ENCODE measurements around the gene RAB3D. TPM values are rescaled to one million over a fixed set of nuclear protein-coding genes. Genes with fewer than 3 reads are reported as not detected.

The RAB3D gene
- total RNA-seq, 1 experiment from 2014 or later = 29.4 TPM

GRCh38 chr19:11382898-11383705 lies 43.6 kb upstream of the RAB3D start:
- H3K79me1 ChIP-seq (ENCODE audit: insufficient read depth, low read depth, low read length, poor library complexity, severe bottlenecking) = no peaks in the 10 kb centered on the region
- no peak overlapping the region for H2BK12ac ChIP-seq (ENCODE audit: insufficient read length, low read depth, low read length)
- no peak overlapping the region for H2BK20ac ChIP-seq (ENCODE audit: low read depth, low read length, poor library complexity, severe bottlenecking)
- DNase-seq = peak; percentile 87
- peaks cover 4% of the 10 kb centered on the region for H4K20me1 ChIP-seq (ENCODE audit: control insufficient read depth, insufficient read depth, insufficient read length)
- no peak overlapping the region for H2BK5ac ChIP-seq (ENCODE audit: insufficient read length, low read length)
- no peak overlapping the region for H2BK120ac ChIP-seq (ENCODE audit: low read depth, low read length, poor library complexity, severe bottlenecking)
- H3K14ac ChIP-seq (ENCODE audit: insufficient read depth, low read length) = no peak overlapping the region
- peak; percentile 95 for TF ChIP-seq CTCF (conservative IDR thresholded peaks at IDR 0.05)
- no peak overlapping the region for H2AFZ ChIP-seq (ENCODE audit: low read length)
- no peak overlapping the region for H2BK15ac ChIP-seq (ENCODE audit: low read depth, low read length)
- Mint-ChIP-seq H3K4me1 (peaks cover 9 to 26% of the 10 kb centered on the region in 2 experiments), H3K27me3 (ENCODE audit: low read depth) (peaks cover 2% of the 10 kb centered on the region; the same call in 1 of the 2 replicates), H3K4me3 (peak overlapping the region; percentile 92 to 95), H3K36me3 (ENCODE audit: insufficient read depth in 1 of 3, low read depth in 3 of 3) (peaks cover 1 to 8% (median 5%) of the 10 kb centered on the region in 3 experiments; a peak in 6 of 7 replicates), H3K27ac (peak overlapping the region in 2 of 3 experiments; percentile 79 to 84; a peak in 4 of 7 replicates), H3K9me3 (no peaks in the 10 kb centered on the region)
- no peak overlapping the region for H3K27ac ChIP-seq (ENCODE audit: insufficient read length, low read depth, low read length)
- no peak overlapping the region for H3K18ac ChIP-seq (ENCODE audit: insufficient read length, low read depth, low read length)
- H4K5ac ChIP-seq (ENCODE audit: insufficient read length, low read depth, low read length) = no peak overlapping the region
- WGBS (ENCODE audit: extremely low coverage, insufficient read length, low lambda C conversion rate) = no CpG with 5 or more reads among the region's 65 CpGs
- H3K27me3 ChIP-seq (ENCODE audit: insufficient read depth, low read length) = no peaks in the 10 kb centered on the region
- no peak overlapping the region for H3K4ac ChIP-seq (ENCODE audit: low read depth, low read length)
- no peak overlapping the region for H3K9ac ChIP-seq (ENCODE audit: extremely low read depth, insufficient read length, low read length)
- H3K23ac ChIP-seq (ENCODE audit: insufficient read length, low read depth, low read length) = no peak overlapping the region
- no peaks in the 10 kb centered on the region for H3K4me1 ChIP-seq (ENCODE audit: insufficient read depth, low read length)
- no peak overlapping the region for H2AK5ac ChIP-seq (ENCODE audit: insufficient read length, low read length)
- no peak overlapping the region for H4K91ac ChIP-seq (ENCODE audit: insufficient read length, low read depth, low read length)
- no peaks in the 10 kb centered on the region for H3K79me2 ChIP-seq (ENCODE audit: insufficient read depth, low read length)
- H4K8ac ChIP-seq (replicated peaks; ENCODE audit: insufficient read length, low read depth, low read length) = no peak overlapping the region
- H3K23me2 ChIP-seq (ENCODE audit: insufficient read length, low read depth, low read length, poor library complexity, severe bottlenecking) = peaks cover 18% of the 10 kb centered on the region
- peak overlapping the region; percentile 86 for H3K4me2 ChIP-seq (ENCODE audit: insufficient read depth, insufficient read length, low read length)
- H3K9me3 ChIP-seq (ENCODE audit: control insufficient read depth, low read depth, low read length) = no peaks in the 10 kb centered on the region
- H3T11ph ChIP-seq (ENCODE audit: low read length) = no peak overlapping the region
- no peak overlapping the region for H3K56ac ChIP-seq (ENCODE audit: insufficient read length, low read depth, low read length)

Data from H9 (cell line).